Measurements from ENCODE around the gene SRSF12. TPM values are rescaled to one million over a fixed set of nuclear protein-coding genes. Genes with fewer than 3 reads are reported as not detected.

The SRSF12 gene
- total RNA-seq, 1 experiment from 2014 or later: not detected

GRCh38 chr6:89059227-89059626 is 58.6 kb downstream of the SRSF12 start:
- Histone ChIP-seq H3K9me3 (ENCODE audit: control insufficient read depth in 1 of 2, insufficient read depth in 1 of 2, low read depth in 1 of 2, low read length in 2 of 2) (no peaks in the 10 kb centered on the region), H4K20me1 (ENCODE audit: insufficient read depth) (no peaks in the 10 kb centered on the region), H3K9ac (ENCODE audit: low read length) (no peak overlapping the region), H3K27me3 (ENCODE audit: insufficient read depth, low read length) (no peaks in the 10 kb centered on the region), H3K4me3 (replicated peaks in 1 of 2; ENCODE audit: low read depth in 1 of 2, low read length in 2 of 2) (no peak overlapping the region), H3K4me1 (ENCODE audit: control insufficient read depth in 1 of 2, insufficient read depth in 2 of 2, low read length in 2 of 2) (no peaks in the 10 kb centered on the region), H3K9me2 (ENCODE audit: insufficient read depth) (no peaks in the 10 kb centered on the region), H3K36me3 (ENCODE audit: control insufficient read depth in 1 of 2, insufficient read depth in 2 of 2, low read length in 2 of 2) (no peaks in the 10 kb centered on the region), H3K27ac (ENCODE audit: low read depth, low read length) (no peak overlapping the region), H3K79me2 (ENCODE audit: insufficient read depth, low read length) (no peaks in the 10 kb centered on the region), H3K4me2 (ENCODE audit: low read length) (no peak overlapping the region), H2AFZ (ENCODE audit: low read depth, low read length, poor library complexity, severe bottlenecking) (no peak overlapping the region)
- ChIA-PET RAD21 (ENCODE audit: low non-redundant PET in 1 of 2, low total read pairs in 2 of 2, uncharacterized antibody in 2 of 2, unreplicated experiment in 2 of 2) (no interaction called here), CTCF (no interaction called here), POLR2A (no interaction called here)
- no peak for ATAC-seq
- BruUV-seq (replicated peaks): no TSS peak
- TF ChIP-seq SRF (IDR thresholded peaks at IDR 0.05; ENCODE audit: low read depth) (no peak), EGR1 (IDR thresholded peaks at IDR 0.05; ENCODE audit: low read depth) (no peak), FOSL1 (IDR thresholded peaks at IDR 0.05; ENCODE audit: low read depth) (no peak), CTCF (IDR thresholded peaks at IDR 0.05 in 2 of 3, conservative IDR thresholded peaks at IDR 0.05 in 1 of 3; ENCODE audit: borderline replicate concordance in 1 of 3, insufficient read depth in 1 of 3, low read depth in 2 of 3, low read length in 2 of 3) (no peak), CBX3 (IDR thresholded peaks at IDR 0.05; ENCODE audit: low read depth) (no peak), TCF7L2 (IDR thresholded peaks at IDR 0.05; ENCODE audit: borderline replicate concordance, extremely low read depth, insufficient read depth, insufficient read length) (no peak), ZBTB33 (IDR thresholded peaks at IDR 0.05; ENCODE audit: extremely low read depth, insufficient replicate concordance, low read length) (no peak), MAX (IDR thresholded peaks at IDR 0.05) (no peak), EZH2phosphoT487 (IDR thresholded peaks at IDR 0.05; ENCODE audit: borderline replicate concordance) (no peak), EZH2 (IDR thresholded peaks at IDR 0.05) (no peak), ZNF274 (IDR thresholded peaks at IDR 0.05; ENCODE audit: low read depth, low read length) (no peak), SIN3A (IDR thresholded peaks at IDR 0.05; ENCODE audit: low read depth) (no peak), CEBPB (IDR thresholded peaks at IDR 0.05; ENCODE audit: low read depth) (no peak), JUND (IDR thresholded peaks at IDR 0.05) (no peak), POLR2AphosphoS5 (IDR thresholded peaks at IDR 0.05; ENCODE audit: low read depth, low read length) (no peak), ELF1 (IDR thresholded peaks at IDR 0.05; ENCODE audit: borderline replicate concordance, low read depth) (no peak), ZFX (IDR thresholded peaks at IDR 0.05) (no peak)
- intact Hi-C loops (cut with micrococcal nuclease): no loop called here
- DNase-seq (ENCODE audit: low read depth, low spot score): no peak
